NCI-H510A (cell line): ENCODE results near the gene AK5.

ENCODE experiments used
- DNase-seq: peaks from one replicate; lab custom pipeline; 2025; lab: John Stamatoyannopoulos, UW

AK5 gene

DNA sequence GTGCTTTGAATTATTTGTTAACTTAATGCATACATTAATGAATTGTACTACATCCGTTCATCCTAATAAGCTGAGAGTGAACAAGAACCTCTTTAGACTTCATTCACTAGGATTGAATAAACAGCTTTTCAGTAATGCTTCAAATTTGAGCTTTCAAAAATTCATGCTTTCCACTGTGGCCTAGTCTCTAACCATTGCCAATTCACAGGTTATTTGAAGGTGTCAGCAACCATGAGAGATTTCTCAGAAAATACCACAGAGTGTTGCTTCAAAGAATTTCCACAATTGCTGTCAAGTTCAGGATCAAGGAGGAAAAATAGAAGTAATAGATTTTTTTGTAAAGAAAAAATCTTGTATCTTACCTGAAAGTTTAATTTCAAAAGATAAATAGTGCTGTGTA lies 72.7 kb downstream of the AK5 start:
- DNase-seq: no peak

GRCh38 chr1:77355010-77355409 lies 73.2 kb downstream of the AK5 start:
- DNase-seq: no peak

GRCh38 chr1:77356136-77356535 lies 74.3 kb downstream of the AK5 start:
- DNase-seq: no peak

DNA sequence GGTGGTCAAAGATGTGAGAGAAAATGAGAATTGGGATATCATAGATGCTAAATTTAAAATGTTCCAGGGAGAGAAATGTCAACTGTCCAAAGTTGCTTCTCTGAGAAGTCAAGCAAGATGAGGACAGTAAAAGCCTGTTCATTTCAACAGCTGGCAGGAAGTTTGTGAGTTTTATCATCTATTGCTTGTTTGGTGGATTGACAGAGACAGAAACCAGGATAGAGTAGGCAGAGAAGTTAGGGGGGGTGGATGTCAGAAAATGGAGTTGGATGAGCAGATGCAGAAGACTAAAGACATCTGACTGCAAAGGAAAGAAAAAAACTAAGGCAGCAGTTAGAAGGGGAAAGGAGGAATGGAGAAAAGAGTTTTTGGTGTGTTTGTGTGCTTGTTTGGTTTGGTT lies 78.4 kb downstream of the AK5 start:
- DNase-seq: no peak

DNA sequence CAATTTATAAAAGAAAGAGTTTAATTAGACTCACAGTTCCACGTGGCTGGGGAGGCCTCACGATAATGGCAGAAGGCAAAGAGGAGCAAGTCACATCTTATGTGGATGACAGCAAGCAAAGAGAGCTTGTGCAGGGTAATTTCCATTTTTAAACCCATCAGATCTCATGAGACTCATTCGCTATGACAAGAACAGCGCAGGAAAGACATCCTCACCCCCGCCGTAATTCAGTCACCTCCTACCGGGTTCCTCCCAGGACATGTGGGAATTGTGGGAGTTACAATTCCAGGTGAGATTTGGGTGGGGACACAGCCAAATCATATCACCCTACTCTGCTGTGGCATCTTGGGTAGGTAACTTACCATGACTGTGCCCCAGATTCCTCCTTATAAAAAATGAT lies 79.8 kb downstream of the AK5 start:
- no peak for DNase-seq

DNA sequence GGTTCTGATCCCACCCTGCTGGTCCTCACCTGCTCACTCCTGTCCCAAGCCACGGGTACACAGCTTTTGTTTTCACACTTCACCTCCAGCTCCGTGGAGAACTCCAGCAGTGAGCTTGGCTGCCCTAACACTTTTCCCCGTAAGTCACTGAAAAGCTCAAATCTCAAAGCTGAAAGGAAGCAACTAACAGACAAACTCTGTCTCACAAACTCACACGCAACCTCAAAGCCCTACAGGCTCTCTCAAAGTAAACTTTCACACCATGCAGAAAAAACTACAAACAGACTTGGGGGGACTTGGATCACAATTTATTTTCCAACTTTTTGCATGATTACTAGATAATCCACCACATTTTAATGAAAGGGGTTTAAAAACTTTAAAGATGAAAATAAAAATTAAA lies 88.3 kb downstream of the AK5 start:
- DNase-seq: no peak

GRCh38 chr1:77370583-77371306 lies 88.9 kb downstream of the AK5 start:
- DNase-seq: no peak

DNA sequence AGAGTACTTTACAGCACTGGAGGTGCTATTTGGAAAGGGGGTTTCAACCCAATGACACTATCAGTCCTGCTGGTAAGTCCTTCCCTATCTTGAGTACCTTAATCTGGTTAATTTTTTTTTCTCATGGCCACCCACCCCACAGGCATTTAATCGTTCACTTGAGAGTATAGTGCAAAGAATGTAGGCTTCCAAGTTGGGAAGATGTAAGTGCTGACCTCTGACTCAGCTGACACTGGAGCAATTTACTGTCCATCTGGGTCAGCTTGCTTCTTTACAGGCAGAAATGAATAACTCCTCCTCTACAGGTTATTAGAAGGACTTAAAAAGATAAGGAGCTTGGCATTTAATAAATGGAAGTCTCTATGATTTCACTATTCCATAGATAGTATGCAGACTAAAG lies 89.6 kb downstream of the AK5 start:
- no peak for DNase-seq

- DNase-seq: no peak
Measured at GRCh38 chr1:77373702-77374101, 91.9 kb downstream of the AK5 start.

GRCh38 chr1:77375541-77375940 lies 93.7 kb downstream of the AK5 start:
- DNase-seq: no peak

DNA sequence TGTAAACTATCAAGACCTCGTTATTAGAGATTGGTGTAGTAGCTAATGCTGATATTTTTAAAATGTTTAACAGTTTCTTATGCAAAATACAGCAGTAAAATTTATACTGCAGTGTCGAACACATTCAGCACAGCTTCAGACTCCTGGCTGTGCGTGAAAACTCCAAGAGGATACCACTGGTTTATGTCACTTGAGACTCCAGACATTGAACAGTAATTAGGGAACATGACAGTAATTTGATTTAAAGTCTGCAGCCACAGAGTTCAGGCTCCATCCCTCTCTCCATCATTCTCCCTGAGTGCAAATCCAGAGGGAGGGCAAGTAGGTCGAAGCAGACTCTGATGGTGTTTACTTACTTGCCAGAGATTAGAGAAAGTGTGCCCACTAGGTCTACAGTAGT lies 94.2 kb downstream of the AK5 start:
- no peak for DNase-seq

GRCh38 chr1:77378723-77379535 lies 97.1 kb downstream of the AK5 start:
- no peak for DNase-seq

DNA sequence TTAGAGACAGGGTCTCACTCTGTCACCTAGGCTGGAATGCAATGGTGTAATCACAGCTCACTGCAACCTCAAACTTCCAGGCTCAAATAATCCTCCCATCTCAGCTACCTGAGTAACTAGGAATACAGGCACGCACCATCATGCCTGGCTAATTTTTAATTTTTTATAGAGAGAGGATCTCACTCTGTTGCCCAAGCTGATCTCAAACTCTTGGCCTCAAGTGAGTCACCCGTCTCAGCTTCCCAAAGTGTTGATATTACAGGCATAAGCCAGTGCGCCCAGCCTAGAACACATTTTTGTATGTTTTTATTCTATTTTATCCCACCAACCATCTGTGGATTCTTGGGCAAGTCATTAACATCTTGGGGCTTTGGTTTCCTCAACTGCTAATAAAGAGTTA lies 100.5 kb downstream of the AK5 start:
- no peak for DNase-seq

- DNase-seq: no peak
Measured at GRCh38 chr1:77383236-77383635, 101.4 kb downstream of the AK5 start.

DNA sequence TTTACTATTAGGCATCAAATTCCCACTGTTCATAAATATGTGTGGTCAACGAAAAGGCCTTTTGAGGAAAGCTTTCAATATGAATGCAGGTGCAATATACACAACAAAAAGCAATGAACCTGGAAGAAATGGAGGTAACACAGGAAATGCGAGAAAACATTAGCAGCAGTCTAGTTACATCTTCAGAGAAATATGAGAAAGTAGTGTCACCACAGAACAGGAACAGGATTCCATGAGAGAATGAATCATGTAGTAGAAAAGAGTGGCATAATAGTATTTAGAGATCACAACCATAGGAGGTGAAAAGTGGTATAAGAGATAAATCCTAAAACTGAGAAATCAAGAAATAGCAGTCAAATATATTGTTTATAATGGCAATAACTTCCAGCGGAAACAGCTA lies 103.7 kb downstream of the AK5 start:
- DNase-seq: no peak

DNA sequence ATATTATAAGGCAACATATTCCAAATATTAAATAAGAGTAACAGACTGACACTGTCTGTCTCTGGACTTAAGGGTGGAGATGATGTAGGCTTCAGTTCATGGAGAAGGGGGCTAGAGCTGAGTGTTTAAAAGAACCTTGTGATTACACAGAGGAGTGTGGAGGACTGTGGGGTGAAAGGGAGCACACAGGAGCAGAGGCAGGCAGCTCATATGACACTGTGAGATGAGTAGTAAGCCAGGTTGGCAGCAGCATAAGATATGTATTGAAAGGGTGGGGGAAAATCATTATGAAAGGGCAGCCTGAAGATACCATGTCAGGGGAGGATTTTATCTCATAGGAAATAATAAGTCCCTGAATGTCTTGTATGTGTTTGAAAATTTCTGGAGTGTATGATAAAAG lies 104.5 kb downstream of the AK5 start:
- no peak for DNase-seq

GRCh38 chr1:77387553-77387952 lies 105.7 kb downstream of the AK5 start:
- DNase-seq: no peak

- DNase-seq: no peak
Measured at GRCh38 chr1:77388661-77389060, 106.8 kb downstream of the AK5 start.

DNA sequence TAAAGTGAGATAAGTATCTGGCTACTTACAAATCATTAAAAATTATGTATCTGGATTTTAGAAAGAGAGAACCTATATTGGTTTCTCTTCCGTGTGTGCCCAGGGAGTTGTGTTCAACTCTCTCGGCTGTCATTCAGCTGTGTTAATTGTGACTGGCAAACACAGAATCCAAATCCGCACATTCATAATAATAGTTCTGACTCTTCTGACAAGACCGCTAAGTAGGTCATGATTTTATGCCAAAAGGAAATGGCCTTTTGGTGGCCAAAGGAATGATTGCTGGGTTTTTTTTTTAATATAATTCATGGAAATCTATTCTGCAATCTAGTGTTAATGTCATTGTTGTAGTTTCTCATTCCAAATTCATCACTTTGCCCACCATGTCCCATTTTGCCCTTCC lies 110.7 kb downstream of the AK5 start:
- DNase-seq: no peak

DNA sequence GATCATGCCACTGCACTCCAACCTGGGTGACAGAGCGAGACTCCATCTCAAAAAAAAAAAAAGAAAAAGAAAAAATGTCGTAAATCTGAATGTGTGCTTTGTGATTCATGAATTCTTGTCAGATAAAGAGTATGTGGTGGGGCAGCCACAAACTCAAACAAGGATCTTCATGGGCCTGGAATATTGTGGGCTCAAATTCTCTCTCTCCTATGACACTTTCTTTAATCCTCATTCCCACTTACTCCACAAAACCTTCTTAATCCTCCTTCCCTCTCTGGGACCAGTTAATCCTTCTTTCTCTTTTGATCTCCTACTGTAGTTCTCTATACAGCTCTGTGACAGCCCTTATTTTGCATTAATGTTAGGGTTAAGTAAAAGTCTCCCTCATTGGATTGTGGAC lies 112.3 kb downstream of the AK5 start:
- no peak for DNase-seq

DNA sequence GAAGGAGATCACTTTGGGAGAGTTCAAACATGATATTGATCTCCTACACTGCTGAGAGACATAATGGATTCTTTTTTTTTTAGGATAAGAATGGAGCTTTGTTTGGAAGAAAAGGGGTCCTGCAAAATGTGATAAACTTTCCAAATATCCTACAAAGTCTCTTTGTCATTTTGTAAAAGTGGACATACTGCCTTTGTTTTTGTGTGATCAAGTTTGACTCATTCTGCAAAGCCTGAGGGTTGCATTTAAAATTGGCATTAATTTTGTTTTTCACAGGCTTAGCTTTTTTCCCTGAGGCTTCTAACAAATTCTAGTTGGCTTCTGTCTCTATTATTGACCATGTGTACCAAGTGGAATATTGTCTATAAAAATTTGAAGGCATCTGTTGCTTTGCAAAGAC lies 113.2 kb downstream of the AK5 start:
- DNase-seq: no peak

DNA sequence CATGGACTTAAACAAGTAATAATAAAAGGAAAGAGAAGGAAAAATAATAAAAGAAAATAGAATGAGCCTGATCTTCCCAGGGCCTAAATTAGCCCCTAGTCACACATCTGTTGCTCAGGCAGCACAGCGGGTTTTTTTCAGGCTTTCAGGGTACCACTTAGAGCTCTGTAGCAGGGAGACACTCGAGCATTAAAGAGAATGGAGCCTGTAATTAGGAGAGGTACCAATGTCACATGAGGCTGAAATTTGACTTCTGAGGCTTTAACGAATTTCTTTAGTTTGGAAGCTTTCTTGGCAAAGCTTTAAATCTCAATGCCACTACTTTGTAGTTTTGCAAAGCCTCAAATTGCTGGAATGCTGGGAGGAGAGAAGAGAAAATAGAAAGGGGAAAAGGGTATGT lies 116.3 kb downstream of the AK5 start:
- no peak for DNase-seq

GRCh38 chr1:77399250-77400086 lies 117.6 kb downstream of the AK5 start:
- no peak for DNase-seq
